ENCODE results near the gene NPFFR2. TPM values are rescaled to one million over a fixed set of nuclear protein-coding genes. Genes with fewer than 3 reads are reported as not detected.

NPFFR2 gene
- total RNA-seq, 1 donor from 2014 or later, result not detected

- H3K4me3 ChIP-seq, result no peak overlapping the region
- no peaks in the 10 kb centered on the region for H3K27me3 ChIP-seq
- TF ChIP-seq, protein P1, sequence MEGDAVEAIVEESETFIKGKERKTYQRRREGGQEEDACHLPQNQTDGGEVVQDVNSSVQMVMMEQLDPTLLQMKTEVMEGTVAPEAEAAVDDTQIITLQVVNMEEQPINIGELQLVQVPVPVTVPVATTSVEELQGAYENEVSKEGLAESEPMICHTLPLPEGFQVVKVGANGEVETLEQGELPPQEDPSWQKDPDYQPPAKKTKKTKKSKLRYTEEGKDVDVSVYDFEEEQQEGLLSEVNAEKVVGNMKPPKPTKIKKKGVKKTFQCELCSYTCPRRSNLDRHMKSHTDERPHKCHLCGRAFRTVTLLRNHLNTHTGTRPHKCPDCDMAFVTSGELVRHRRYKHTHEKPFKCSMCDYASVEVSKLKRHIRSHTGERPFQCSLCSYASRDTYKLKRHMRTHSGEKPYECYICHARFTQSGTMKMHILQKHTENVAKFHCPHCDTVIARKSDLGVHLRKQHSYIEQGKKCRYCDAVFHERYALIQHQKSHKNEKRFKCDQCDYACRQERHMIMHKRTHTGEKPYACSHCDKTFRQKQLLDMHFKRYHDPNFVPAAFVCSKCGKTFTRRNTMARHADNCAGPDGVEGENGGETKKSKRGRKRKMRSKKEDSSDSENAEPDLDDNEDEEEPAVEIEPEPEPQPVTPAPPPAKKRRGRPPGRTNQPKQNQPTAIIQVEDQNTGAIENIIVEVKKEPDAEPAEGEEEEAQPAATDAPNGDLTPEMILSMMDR (IDR thresholded peaks at IDR 0.05), result no peak
- DNase-seq (ENCODE audit: low spot score in 2 of 2), result no peak
- H3K4me1 ChIP-seq, result no peaks in the 10 kb centered on the region
- no peaks in the 10 kb centered on the region for H3K36me3 ChIP-seq
- intact Hi-C loops (cut with DNase I), result no loop called here
- no peaks in the 10 kb centered on the region for H3K9me3 ChIP-seq
- no peak overlapping the region for H3K27ac ChIP-seq
Measured at GRCh38 chr4:72094059-72094797, 62.4 kb downstream of the NPFFR2 start.

GRCh38 chr4:72107456-72107855 is 75.7 kb downstream of the NPFFR2 start:
- Histone ChIP-seq H3K27me3 (no peaks in the 10 kb centered on the region), H3K27ac (no peak overlapping the region), H3K4me1 (no peaks in the 10 kb centered on the region), H3K36me3 (no peaks in the 10 kb centered on the region), H3K4me3 (no peak overlapping the region), H3K9me3 (no peaks in the 10 kb centered on the region)
- intact Hi-C loops (cut with DNase I), result no loop called here
- TF ChIP-seq, protein P1 (IDR thresholded peaks at IDR 0.05), result no peak
- no peak for DNase-seq (ENCODE audit: low spot score in 2 of 2)

GRCh38 chr4:72109364-72109763 is 77.6 kb downstream of the NPFFR2 start:
- no peaks in the 10 kb centered on the region for H3K9me3 ChIP-seq
- H3K4me1 ChIP-seq, result no peaks in the 10 kb centered on the region
- DNase-seq (ENCODE audit: low spot score in 2 of 2), result no peak
- H3K4me3 ChIP-seq, result no peak overlapping the region
- intact Hi-C loops (cut with DNase I), result no loop called here
- H3K27me3 ChIP-seq, result no peaks in the 10 kb centered on the region
- no peak overlapping the region for H3K27ac ChIP-seq
- TF ChIP-seq, protein P1 (IDR thresholded peaks at IDR 0.05), result no peak
- no peaks in the 10 kb centered on the region for H3K36me3 ChIP-seq

GRCh38 chr4:72109959-72110497 is 78.2 kb downstream of the NPFFR2 start:
- Histone ChIP-seq H3K27me3 (no peaks in the 10 kb centered on the region), H3K4me1 (no peaks in the 10 kb centered on the region), H3K9me3 (no peaks in the 10 kb centered on the region), H3K4me3 (no peak overlapping the region), H3K27ac (no peak overlapping the region), H3K36me3 (no peaks in the 10 kb centered on the region)
- TF ChIP-seq, protein P1 (IDR thresholded peaks at IDR 0.05), result no peak
- no peak for DNase-seq (ENCODE audit: low spot score in 2 of 2)
- intact Hi-C loops (cut with DNase I), result no loop called here

GRCh38 chr4:72110886-72111285 is 79.1 kb downstream of the NPFFR2 start:
- H3K4me1 ChIP-seq, result no peaks in the 10 kb centered on the region
- H3K27ac ChIP-seq, result no peak overlapping the region
- no peaks in the 10 kb centered on the region for H3K9me3 ChIP-seq
- H3K36me3 ChIP-seq, result no peaks in the 10 kb centered on the region
- no peaks in the 10 kb centered on the region for H3K27me3 ChIP-seq
- no peak for DNase-seq (ENCODE audit: low spot score in 2 of 2)
- intact Hi-C loops (cut with DNase I), result no loop called here
- TF ChIP-seq, protein P1 (IDR thresholded peaks at IDR 0.05), result no peak
- H3K4me3 ChIP-seq, result no peak overlapping the region

All from ascending aorta (tissue), 2 donors.